ENCODE results near the gene TCEAL8.

GRCh38 chrX:103240155-103240554 lies 14.8 kb downstream of the TCEAL8 start:
- TF ChIP-seq NFIC (IDR thresholded peaks at IDR 0.05) = no peak
- TF ChIP-seq CREB1 (IDR thresholded peaks at IDR 0.05; ENCODE audit: low read depth) = no peak
- TF ChIP-seq, protein P1, sequence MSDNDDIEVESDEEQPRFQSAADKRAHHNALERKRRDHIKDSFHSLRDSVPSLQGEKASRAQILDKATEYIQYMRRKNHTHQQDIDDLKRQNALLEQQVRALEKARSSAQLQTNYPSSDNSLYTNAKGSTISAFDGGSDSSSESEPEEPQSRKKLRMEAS (IDR thresholded peaks at IDR 0.05) = no peak
- no peak for TF ChIP-seq CEBPB (IDR thresholded peaks at IDR 0.05)
- TF ChIP-seq EP300 (IDR thresholded peaks at IDR 0.05; ENCODE audit: borderline replicate concordance) = no peak
- no peak for TF ChIP-seq TCF12 (IDR thresholded peaks at IDR 0.05; ENCODE audit: low read depth)
- TF ChIP-seq YY1 (IDR thresholded peaks at IDR 0.05; ENCODE audit: low read depth) = no peak
- no peak for TF ChIP-seq REST (IDR thresholded peaks at IDR 0.05; ENCODE audit: low read depth)
